CD4-positive, alpha-beta T cell treated with Interleukin-15 for 1 hour (primary cell): Measurements from ENCODE around the gene UNC93B1.
A peak's percentile ranks its signal among the peaks of the same experiment; 100 is the strongest.
"Not testable (repeated sequence)": the region's sequence is repeated elsewhere in the genome, so short reads cannot be mapped to it uniquely, and the experiment has no call there.

Experiments
- DNase-seq: peaks from one replicate; pipeline ENCODE4 v3.0.0-alpha.2; 2020

The UNC93B1 gene

DNA sequence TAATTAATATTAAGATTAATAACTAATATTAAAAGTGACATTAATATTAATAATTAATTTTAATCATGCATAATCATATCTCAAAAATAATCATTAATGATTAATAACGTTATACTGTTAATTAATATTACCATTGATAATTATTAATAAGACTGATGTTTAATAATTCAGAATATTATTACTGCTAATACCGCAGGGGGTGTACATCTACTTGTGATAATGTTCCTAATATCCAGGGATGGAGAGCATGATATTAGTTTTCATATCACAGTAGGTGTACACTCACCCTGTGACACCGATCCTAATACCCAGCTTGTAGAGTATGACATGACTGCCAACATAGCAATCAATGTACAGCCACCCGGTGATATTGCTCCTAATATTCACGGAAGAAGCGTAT is 18.6 kb downstream of the UNC93B1 start:
- not testable (repeated sequence) for DNase-seq

DNA sequence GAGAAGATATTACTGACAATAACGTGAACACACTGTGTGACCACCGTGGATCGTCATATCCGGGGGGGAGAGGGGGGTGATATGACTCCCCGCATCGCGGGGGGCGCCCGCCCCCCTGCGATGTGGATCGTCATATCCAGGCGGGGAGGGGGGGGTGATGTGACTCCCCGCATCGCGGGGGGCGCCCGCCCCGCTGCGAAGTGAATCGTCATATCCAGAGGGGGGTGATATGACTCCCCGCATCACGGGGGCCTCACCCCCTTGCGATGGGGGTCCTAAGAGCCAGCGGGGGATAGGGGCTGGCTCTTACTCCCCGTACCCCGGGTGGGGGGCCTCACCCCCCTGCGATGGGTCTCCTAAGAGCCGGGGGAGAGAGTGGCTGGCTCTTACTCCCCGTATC is 19.9 kb downstream of the UNC93B1 start:
- DNase-seq, result no peak

DNA sequence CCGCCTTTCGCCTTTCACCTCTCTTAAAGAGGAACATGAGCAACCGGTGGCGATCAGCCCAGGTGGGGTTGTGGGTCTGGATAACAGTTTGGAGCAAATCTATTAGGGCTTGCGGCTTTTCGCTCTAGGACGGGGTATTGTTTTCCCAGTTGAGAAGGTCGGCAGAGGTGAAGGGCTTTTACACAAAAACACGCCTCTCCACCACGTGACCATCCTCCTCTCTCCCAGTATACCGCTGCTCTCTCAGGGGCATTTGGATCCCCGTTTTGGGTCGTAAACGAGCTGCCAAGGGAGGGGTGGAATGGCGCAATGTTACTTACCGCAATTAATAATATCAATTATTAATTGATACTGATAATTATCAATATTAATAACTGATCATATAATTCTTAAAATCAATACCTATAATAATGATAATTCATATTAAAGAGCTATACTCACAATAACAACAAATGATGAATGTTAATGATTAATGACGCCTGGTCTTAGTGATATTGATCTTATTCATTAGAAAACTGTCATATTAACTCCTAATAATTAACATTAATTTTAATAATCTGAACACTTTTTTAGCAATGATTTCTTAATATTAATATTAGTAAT is 21.5 kb downstream of the UNC93B1 start:
- not testable (repeated sequence) for DNase-seq

DNA sequence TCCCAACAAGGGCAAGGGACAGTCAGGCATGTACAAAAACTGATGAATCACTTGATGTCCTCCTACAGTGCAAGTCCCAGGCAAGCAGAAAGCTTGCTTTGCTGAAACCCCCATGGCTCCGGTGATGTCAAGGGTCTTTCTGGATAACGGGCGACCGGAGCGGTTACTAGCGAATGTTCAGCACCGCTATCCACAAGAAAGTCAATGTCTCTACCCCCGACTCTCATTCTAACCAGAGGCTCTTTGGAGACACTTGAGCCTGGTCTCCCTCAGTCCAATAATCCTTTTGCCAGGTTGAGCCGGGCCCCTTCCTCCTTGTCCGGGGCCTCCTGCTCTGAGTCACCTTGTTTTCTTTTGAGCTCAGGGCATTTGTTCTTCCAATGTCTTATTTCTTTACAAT is 22.7 kb downstream of the UNC93B1 start:
- not testable (repeated sequence) for DNase-seq

DNA sequence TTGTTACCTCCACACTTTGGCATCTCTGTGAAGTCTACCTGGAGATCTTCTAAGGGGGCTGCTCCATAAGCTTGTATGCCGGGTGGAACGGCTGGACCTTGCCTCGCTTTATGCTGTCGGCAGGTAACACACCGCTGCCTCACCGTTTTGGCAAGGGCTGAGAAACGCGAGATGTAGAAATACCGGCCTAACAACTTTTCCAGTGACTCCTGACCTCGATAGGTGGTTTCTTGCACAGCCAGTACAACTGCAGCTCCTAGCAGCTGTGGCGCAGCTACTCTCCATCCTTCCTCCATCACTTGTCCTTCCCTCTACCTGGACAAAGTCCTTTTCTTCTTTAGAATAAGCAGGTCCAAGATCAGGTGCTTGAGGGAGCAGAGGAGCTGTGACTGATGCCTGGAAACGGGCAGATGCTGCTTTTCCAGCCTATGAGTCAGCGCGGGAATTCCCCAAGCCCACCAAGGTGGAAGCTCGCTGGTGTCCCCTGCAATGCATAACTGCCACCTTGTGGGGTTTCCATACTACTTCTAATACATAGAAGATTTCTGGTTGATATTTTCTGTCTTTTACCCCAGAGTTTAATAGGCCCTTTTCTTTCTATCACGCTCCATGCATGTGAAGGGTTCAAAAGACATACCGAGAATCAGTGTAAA is 25.0 kb downstream of the UNC93B1 start:
- not testable (repeated sequence) for DNase-seq

DNA sequence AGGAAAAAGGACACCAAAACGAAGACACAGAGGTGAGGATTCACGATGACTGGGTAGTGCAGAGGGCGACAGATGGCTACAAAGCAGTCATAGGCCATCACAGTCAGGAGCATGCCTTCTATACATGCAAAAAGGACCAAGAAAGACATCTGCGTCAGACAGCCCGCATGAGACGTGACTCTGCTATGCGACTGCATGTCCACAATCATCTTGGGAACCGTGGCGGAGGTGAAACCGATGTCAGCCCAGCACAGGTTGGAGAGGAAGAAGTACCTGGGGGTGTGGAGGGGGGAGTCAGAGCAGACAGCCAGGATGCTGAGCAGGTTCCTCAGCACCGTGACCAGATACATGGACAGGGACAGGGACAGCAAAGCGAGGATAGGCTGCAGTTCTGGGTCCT is 29.2 kb downstream of the UNC93B1 start:
- DNase-seq, result not testable (repeated sequence)

DNA sequence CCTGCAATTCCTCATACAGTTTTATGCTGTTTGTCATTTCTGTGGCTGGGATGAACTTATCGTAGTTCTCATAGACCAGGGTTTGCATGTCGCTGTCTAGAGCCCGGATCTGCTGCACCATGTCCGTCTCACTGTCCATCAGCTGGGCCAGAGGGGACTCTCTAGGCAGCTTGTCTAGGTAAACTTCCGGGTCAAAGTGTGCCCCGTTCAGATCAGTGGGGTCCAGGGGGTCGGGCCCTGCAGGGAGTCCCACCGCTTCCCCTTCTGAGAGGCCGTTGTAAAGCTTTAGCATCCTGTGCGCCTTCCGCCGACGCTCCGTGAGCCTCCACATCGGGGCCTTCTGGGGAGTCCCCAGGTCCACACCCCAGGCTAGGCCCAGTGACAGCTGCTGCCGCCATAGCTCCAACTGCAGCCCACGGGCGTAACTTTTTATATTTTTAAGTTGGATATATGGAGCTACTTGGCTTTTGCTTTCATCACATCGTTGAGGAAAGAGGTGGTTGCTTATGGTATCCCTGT is 38.0 kb downstream of the UNC93B1 start:
- DNase-seq, result not testable (repeated sequence)

DNA sequence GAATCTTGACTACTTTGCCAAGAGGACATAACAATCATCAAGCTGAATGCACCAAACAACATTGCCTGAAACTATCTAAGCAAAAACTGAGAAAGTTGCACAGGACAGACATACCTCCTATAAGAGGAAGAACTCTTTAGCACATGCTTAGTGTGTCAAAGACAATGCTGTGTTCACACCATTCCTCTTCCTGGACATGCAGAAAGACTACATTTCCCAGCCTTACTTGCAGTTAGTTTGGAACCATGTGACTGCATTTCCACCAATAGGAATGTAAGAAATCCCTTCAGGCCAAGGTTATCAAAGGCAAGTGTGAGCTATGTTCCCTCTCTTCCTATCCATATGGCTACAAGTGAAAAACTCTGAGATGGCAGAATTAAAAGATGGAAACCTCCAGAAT is 39.2 kb downstream of the UNC93B1 start:
- not testable (repeated sequence) for DNase-seq

DNA sequence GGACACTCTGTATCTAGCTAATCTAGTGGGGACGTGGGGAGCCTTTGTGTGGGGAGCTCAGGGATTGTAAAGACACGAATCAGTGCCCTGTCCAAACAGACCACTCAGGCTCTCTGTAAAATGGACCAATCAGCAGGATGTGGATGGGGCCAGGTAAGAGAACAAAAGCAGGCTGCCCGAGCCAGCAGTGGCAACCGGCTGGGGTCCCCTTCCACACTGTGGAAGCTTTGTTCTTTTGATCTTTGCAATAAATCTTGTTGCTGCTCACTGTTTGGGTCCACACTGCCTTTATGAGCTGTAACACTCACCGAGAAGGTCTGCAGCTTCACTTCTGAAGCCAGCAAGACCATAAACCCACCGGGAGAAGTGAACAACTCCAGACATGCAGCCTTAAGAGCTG is 40.0 kb downstream of the UNC93B1 start:
- not testable (repeated sequence) for DNase-seq

DNA sequence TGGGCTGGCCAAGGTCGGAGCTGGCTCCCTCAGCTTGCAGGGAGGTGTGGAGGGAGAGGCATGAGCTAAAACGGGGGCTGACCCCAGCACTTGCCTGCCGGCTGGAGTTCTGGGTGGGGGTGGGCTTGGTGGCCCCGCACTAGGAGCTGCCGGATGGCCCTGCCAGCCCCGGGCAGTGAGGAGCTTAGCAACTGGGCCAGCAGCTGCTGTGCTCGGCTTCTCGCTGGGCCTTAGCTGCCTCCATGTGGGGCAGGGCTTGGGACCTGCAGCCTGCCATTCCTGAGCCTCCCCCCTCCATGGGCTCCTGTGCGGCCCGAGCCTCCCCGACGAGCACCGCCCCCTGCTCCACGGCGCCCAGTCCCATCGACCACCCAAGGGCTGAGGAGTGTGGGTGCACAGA is 40.7 kb downstream of the UNC93B1 start:
- DNase-seq, result not testable (repeated sequence)

DNA sequence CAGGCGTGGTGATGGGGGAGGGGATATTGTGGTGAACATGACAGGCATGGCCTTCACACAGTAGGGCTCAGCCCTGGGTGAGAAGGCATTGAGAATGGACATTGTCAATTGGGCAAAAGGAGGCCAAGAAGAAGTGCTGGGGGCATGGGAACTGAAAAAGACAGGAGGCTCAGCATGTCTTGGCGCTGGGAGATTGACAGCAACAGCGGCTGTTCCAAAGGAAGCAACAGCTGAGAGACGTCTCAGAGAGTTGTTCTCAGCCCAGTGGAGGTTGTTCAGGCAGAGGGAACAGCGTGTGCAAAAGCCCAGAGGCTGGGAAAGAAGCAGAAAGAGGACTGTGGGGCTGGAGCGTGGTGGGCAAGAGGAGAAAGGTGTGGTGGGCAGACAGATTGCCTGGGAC is 47.7 kb downstream of the UNC93B1 start:
- DNase-seq, result not testable (repeated sequence)

DNA sequence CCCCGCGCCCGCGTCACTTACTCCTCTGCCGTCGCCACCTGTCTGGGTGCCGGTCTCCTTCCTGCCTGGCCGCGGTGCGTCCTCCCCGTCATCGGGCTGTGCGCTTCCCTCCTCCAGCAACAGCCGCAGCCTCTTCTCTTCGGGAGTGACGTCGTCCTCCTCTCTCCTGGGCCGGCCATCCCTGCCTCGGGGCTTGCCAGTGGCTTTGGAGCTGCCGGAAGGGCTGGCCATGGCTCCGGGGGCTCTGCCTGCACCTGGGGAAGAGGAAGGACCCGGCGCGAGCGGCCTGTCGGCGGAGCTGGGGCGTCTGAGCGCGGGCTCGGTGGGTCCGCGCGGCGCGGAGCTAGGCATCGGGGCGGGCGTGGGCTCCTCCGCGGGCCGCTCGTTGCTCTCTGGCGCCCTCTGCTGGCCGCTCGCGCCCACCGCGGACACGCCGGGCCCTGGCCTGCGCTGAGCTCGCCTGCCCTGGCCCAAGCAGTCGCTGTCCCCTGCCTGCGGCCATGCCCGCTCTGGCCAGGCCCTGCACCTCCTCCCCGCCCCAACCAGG is 48.4 kb downstream of the UNC93B1 start:
- peak; percentile 64 for DNase-seq

DNA sequence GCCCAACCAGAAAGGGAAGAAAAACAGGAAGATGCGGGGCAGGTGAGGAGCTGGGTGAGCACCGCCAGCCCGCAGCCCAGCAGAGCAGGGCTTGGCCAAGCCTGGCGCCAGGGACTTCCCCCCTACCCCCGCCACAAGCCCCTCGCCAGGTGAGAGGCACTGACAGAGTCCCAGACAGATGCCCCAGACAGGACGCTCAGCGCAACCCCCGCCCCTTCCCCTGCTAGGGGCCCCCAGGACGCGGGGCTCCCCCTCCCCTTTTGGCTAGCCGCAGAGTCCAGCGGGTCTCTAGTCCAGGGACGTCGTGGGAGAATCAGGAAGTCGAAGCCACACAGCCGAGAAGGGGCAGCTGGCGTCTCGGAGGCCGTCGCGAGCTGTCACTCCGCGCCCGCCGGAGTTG is 48.9 kb downstream of the UNC93B1 start:
- DNase-seq, result not testable (repeated sequence)

DNA sequence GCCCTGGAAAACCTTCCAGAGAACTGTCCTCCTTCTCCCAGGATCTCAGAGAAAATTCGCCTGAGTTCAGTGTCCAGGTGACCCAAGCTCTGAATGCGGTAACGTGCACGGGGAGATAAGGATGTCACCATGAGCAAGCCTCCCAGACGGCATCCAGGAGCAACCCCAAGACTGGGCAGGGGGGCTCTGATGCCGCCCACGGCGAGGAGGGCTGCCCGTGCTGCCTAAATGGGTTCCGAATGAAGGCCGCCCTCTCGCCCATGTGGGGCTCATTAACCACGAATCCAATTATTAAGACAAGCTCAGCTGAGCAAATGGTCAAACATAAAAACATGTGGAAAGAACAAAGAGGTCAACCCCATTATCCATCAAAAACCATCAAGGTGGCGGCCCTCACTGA is 49.6 kb downstream of the UNC93B1 start:
- not testable (repeated sequence) for DNase-seq

DNA sequence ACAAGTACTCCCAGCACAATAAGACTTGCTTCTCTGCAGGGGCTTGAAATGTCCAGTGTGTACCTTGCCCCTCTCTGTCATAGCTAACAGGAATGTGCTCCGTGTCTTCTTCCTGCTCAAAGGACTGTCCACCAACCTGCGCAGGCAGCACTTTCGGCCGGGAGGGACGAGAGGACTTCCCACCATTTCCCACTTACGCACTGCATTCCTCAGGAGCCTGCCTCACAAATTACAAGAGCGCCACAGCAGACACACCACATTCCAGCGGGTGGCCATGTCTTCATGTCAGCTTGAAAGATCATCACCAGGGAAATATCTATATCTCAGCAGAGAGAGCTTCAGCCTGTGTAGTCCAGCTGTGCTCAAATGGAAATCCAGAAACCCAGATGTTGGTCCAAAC is 53.2 kb downstream of the UNC93B1 start:
- not testable (repeated sequence) for DNase-seq

DNA sequence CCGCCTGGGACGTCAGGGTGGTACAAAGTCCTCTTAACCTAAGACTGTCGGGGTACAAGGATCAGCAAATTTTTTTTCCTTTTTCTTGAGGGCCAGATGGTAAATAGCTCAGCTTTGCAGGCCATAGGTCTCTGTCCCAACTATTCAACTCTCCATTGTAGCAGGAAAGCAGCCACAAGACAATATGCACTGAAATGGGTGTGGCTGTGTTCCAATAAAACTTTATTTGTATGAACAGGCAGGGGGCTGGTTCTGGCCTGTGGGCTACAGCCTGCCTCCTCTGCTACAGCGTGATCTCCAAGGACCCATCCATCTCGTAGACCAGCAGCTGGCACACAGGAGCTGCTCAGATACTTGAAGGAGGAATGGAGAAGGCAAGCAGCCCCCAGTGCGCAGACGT is 56.1 kb downstream of the UNC93B1 start:
- DNase-seq, result not testable (repeated sequence)

DNA sequence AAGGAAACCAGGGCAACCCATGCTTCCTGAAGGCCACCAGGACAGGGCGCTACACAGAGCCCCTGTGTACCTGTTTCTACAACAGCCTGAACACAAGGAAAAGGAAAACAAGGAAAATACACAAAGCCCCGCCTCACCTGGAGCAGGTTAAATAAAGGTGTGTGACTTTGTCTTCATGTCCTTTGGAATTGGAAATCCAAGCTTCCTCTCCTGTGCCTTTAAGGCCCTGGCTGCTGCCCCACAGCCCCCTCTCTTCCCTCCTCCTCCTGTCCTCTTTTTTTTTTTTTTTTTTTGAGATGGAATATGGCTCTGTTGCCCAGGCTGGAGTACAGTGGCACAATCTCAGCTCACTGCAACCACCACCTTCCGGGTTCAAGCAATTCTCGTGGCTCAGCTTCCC is 57.5 kb downstream of the UNC93B1 start:
- DNase-seq, result not testable (repeated sequence)

DNA sequence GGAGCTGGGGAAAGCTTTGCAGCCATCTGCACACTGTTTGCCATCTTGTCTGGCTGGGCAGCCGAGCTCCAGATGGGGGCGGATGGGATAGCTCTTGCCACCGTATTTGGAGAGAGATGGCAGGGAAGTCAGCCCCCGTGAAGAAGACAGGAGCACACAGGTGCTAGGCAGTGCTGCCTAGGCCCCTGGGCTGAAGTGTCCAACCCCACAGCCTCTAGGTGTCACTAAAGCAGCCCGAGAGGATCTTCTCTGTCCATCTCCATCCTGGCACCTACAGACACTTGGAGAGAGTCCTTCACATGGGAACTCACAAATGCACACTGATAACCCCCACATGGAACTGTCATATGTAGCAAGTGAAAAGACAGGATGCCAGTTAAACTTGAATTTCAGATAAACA is 60.5 kb downstream of the UNC93B1 start:
- not testable (repeated sequence) for DNase-seq
